Inferior parietal cortex (tissue), 1 donor: ENCODE data around the gene STXBP1.
A peak's percentile ranks its signal among the peaks of the same experiment; 100 is the strongest.

ENCODE experiments used
- DNase-seq: peaks from one replicate; pipeline ENCODE4 v3.0.0-alpha.2; 2016; ENCODE audit errors: extremely low spot score

Gene STXBP1

DNA sequence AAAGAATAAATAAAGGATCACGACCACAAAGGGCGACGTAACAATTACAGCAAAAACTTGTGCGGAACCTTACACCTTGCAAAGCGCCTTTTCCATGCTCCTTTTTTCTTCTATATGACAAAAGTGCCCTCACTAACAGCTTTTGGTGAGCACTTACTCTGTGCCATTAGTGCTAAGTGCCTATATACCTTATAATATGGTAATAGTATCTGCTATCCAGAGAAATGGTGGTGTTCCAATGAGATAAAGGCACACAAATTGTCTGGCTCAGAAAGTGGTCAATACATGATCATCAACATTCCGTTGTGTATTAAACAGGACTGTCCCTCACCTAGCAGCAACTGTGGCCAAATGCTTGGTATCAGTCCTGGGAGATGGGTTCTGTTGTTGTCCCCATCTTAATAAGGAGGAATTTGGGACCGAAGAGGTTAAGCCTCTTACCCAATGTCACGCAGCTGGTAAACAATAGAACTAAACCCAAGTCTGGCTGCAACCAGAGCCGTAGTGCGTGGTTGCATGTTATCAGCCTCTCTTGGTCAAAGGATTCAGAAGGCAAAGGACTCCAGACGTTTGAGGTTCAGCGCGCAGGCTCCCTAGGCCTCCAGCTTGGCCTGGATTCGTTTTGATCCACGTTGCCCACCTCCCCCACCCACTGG is 123.6 kb downstream of the STXBP1 start:
- DNase-seq: no peak

DNA sequence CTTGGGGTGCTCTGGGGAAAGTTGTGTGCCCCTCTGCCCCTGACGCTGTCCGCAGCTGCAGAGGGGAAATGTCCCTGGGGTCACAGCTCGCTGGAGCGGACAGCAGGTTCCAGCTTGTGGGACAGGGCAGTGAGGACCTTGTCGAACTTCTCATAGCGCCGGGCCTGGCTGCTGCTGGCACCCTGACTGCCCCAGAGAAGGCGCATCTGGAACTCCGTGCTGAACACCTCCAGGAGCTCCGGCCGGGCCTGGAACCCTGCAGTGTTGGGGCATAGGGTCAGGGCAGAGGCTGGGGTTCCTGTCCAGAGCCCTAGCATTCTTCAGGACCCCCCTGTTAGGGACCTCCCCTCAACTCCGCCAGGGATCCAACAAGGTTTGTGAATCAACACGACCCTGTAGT is 126.6 kb downstream of the STXBP1 start:
- no peak for DNase-seq

DNA sequence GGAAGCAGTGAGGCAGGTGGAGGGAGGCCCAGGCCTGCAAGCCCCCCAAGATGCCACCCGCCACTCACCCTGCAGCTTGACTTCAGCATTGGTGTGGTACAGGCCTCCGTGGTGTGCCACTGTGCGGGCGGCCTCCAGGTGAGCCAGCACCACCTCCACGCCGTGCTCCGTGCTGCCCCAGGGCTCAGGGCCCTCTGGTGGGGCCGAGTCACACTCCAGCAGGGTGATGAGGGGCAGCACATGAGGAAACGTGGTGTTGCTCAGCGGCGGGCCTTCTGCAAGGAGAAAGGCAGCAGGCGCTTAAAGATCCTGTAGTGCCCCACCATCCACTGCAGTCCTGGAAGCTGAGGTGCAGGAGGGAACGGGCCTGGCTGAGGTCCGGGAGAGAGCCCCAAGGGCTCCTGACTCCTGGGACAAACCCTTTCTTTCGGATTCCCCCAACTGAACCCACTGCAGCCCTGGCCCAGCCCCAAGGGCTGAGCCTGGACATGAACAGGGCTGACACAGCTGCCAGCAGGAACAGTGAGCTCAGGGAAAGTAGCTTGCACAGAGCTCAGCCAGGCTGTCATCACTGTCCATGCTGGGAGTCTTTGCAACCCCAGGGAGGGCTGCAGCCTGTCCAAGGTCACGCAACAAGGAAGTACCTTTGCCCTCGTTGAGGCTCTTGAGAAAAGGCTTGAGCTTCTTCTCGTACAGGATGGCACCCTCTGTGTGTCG is 127.7 kb downstream of the STXBP1 start:
- no peak for DNase-seq

DNA sequence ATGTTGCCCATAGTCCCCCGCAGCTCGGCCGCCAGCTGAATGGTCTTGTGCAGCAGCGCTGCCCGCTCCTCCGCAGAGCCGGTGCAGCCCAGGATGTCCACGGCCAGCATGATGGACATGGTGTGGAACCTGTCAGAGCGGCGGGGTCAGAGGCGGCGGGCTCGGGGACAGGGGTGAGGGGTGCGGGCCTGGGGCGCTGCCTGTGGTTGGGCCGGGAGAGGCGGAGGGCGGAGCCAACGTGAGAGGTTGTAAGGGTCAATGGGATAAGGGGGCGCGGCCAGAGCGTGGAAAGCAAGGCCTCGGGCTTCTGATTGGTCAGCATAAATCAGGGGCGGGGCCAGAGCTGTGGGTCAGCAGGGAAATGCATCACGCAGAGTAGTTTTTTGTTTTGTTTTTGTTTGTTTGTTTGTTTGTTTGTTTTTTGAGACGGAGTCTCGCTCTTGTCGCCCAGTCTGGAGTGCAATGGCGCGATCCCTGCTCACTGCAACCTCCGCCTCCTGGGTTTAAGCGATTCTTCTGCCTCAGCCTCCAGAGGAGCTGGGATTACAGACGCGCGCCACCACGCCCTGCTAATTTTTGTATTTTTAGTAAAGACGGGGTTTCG is 129.9 kb downstream of the STXBP1 start:
- DNase-seq: peak; percentile 60
